ENCODE data around the gene ATG5. TPM values are rescaled to one million over a fixed set of nuclear protein-coding genes. Genes with fewer than 3 reads are reported as not detected.

The ATG5 gene
- polyA plus RNA-seq, 4 donors, result 24.1 to 36.4 (median 33.5) TPM

GRCh38 chr6:106324726-106325335 is 729 bp downstream of the ATG5 start:
- DNase-seq (no peak), FAIRE-seq (no peak)
- Histone ChIP-seq H3K27me3 (ENCODE audit: control insufficient read depth in 3 of 3, insufficient read depth in 3 of 3, low read length in 3 of 3) (peaks cover 0 to 3% (median 0%) of the 10 kb centered on the region in 3 donors), H3K27ac (ENCODE audit: low read depth in 1 of 3, low read length in 2 of 3) (peak overlapping the region; percentile 94 to 98 (median 95)), H3K36me3 (ENCODE audit: control insufficient read depth in 3 of 3, insufficient read depth in 2 of 3, low read depth in 1 of 3, low read length in 3 of 3) (no peaks in the 10 kb centered on the region), H3K4me1 (ENCODE audit: control insufficient read depth in 3 of 3, insufficient read depth in 2 of 3, low read depth in 1 of 3, low read length in 2 of 3) (peaks cover 4 to 8% (median 6%) of the 10 kb centered on the region in 3 donors), H3K4me3 (ENCODE audit: low read depth in 1 of 3, low read length in 3 of 3) (peak overlapping the region; percentile 60 to 93 (median 82)), H3K9me3 (ENCODE audit: control insufficient read depth in 2 of 2, insufficient read depth in 1 of 2, low read depth in 1 of 2, low read length in 1 of 2) (no peaks in the 10 kb centered on the region)
- 2 to 4% (median 3%) methylated on average over 9 of the region's 9 CpGs for WGBS, 3 donors

GRCh38 chr6:106321940-106322339 is 3.6 kb downstream of the ATG5 start:
- Histone ChIP-seq H3K27ac (ENCODE audit: low read depth in 1 of 3, low read length in 2 of 3) (no peak overlapping the region), H3K4me3 (ENCODE audit: low read depth in 1 of 3, low read length in 3 of 3) (no peak overlapping the region), H3K36me3 (ENCODE audit: control insufficient read depth in 3 of 3, insufficient read depth in 2 of 3, low read depth in 1 of 3, low read length in 3 of 3) (no peaks in the 10 kb centered on the region), H3K27me3 (ENCODE audit: control insufficient read depth in 3 of 3, insufficient read depth in 3 of 3, low read length in 3 of 3) (no peaks in the 10 kb centered on the region), H3K4me1 (ENCODE audit: control insufficient read depth in 3 of 3, insufficient read depth in 2 of 3, low read depth in 1 of 3, low read length in 2 of 3) (peaks cover 4 to 8% (median 6%) of the 10 kb centered on the region in 3 donors), H3K9me3 (ENCODE audit: control insufficient read depth in 2 of 2, insufficient read depth in 1 of 2, low read depth in 1 of 2, low read length in 1 of 2) (no peaks in the 10 kb centered on the region)
- WGBS, 3 donors, result 95 to 100% (median 97%) methylated on average over 4 of the region's 4 CpGs
- DNase-seq, result no peak
- FAIRE-seq, result no peak

GRCh38 chr6:106318851-106319250 is 6.7 kb downstream of the ATG5 start:
- Histone ChIP-seq H3K36me3 (ENCODE audit: control insufficient read depth in 3 of 3, insufficient read depth in 2 of 3, low read depth in 1 of 3, low read length in 3 of 3) (peaks cover 3 to 8% (median 3%) of the 10 kb centered on the region in 3 donors), H3K4me1 (ENCODE audit: control insufficient read depth in 3 of 3, insufficient read depth in 2 of 3, low read depth in 1 of 3, low read length in 2 of 3) (peaks cover 2 to 5% (median 4%) of the 10 kb centered on the region in 3 donors), H3K9me3 (ENCODE audit: control insufficient read depth in 2 of 2, insufficient read depth in 1 of 2, low read depth in 1 of 2, low read length in 1 of 2) (no peaks in the 10 kb centered on the region), H3K27ac (ENCODE audit: low read depth in 1 of 3, low read length in 2 of 3) (no peak overlapping the region), H3K27me3 (ENCODE audit: control insufficient read depth in 3 of 3, insufficient read depth in 3 of 3, low read length in 3 of 3) (no peaks in the 10 kb centered on the region), H3K4me3 (ENCODE audit: low read depth in 1 of 3, low read length in 3 of 3) (no peak overlapping the region)
- no peak for FAIRE-seq
- no peak for DNase-seq

GRCh38 chr6:106318061-106318460 is 7.5 kb downstream of the ATG5 start:
- WGBS, 3 donors, result 68 to 90% (median 90%) methylated on average over 2 of the region's 2 CpGs
- Histone ChIP-seq H3K36me3 (ENCODE audit: control insufficient read depth in 3 of 3, insufficient read depth in 2 of 3, low read depth in 1 of 3, low read length in 3 of 3) (peaks cover 3 to 8% (median 3%) of the 10 kb centered on the region in 3 donors), H3K4me3 (ENCODE audit: low read depth in 1 of 3, low read length in 3 of 3) (no peak overlapping the region), H3K4me1 (ENCODE audit: control insufficient read depth in 3 of 3, insufficient read depth in 2 of 3, low read depth in 1 of 3, low read length in 2 of 3) (no peaks in the 10 kb centered on the region), H3K27ac (ENCODE audit: low read depth in 1 of 3, low read length in 2 of 3) (no peak overlapping the region), H3K27me3 (ENCODE audit: control insufficient read depth in 3 of 3, insufficient read depth in 3 of 3, low read length in 3 of 3) (no peaks in the 10 kb centered on the region), H3K9me3 (ENCODE audit: control insufficient read depth in 2 of 2, insufficient read depth in 1 of 2, low read depth in 1 of 2, low read length in 1 of 2) (no peaks in the 10 kb centered on the region)
- DNase-seq, result no peak
- no peak for FAIRE-seq

- DNase-seq (no peak), FAIRE-seq (no peak)
- WGBS, 3 donors, result 77 to 87% (median 84%) methylated on average over 3 of the region's 3 CpGs
- Histone ChIP-seq H3K36me3 (ENCODE audit: control insufficient read depth in 3 of 3, insufficient read depth in 2 of 3, low read depth in 1 of 3, low read length in 3 of 3) (peaks cover 3 to 11% (median 4%) of the 10 kb centered on the region in 3 donors), H3K27me3 (ENCODE audit: control insufficient read depth in 3 of 3, insufficient read depth in 3 of 3, low read length in 3 of 3) (no peaks in the 10 kb centered on the region), H3K9me3 (ENCODE audit: control insufficient read depth in 2 of 2, insufficient read depth in 1 of 2, low read depth in 1 of 2, low read length in 1 of 2) (no peaks in the 10 kb centered on the region), H3K27ac (ENCODE audit: low read depth in 1 of 3, low read length in 2 of 3) (no peak overlapping the region), H3K4me1 (ENCODE audit: control insufficient read depth in 3 of 3, insufficient read depth in 2 of 3, low read depth in 1 of 3, low read length in 2 of 3) (peaks cover 0 to 4% (median 0%) of the 10 kb centered on the region in 3 donors), H3K4me3 (ENCODE audit: low read depth in 1 of 3, low read length in 3 of 3) (no peak overlapping the region)
Observed at GRCh38 chr6:106316375-106316766, 9.2 kb downstream of the ATG5 start.

- no peak overlapping the region for H3K27ac ChIP-seq (ENCODE audit: low read depth in 1 of 3, low read length in 2 of 3)
- WGBS, 3 donors, result 50 to 58% (median 52%) methylated on average over 6 of the region's 6 CpGs
- no peak for FAIRE-seq
- peaks cover 3 to 11% (median 6%) of the 10 kb centered on the region in 3 donors for H3K36me3 ChIP-seq (ENCODE audit: control insufficient read depth in 3 of 3, insufficient read depth in 2 of 3, low read depth in 1 of 3, low read length in 3 of 3)
- DNase-seq, result no peak
- H3K4me1 ChIP-seq (ENCODE audit: control insufficient read depth in 3 of 3, insufficient read depth in 2 of 3, low read depth in 1 of 3, low read length in 2 of 3), result peaks cover 0 to 4% (median 0%) of the 10 kb centered on the region in 3 donors
- H3K27me3 ChIP-seq (ENCODE audit: control insufficient read depth in 3 of 3, insufficient read depth in 3 of 3, low read length in 3 of 3), result no peaks in the 10 kb centered on the region
- H3K9me3 ChIP-seq (ENCODE audit: control insufficient read depth in 2 of 2, insufficient read depth in 1 of 2, low read depth in 1 of 2, low read length in 1 of 2), result no peaks in the 10 kb centered on the region
- no peak overlapping the region for H3K4me3 ChIP-seq (ENCODE audit: low read depth in 1 of 3, low read length in 3 of 3)
Observed at GRCh38 chr6:106315765-106316374, 9.7 kb downstream of the ATG5 start.

- no peak overlapping the region for H3K4me3 ChIP-seq (ENCODE audit: low read depth in 1 of 3, low read length in 3 of 3)
- H3K27me3 ChIP-seq (ENCODE audit: control insufficient read depth in 3 of 3, insufficient read depth in 3 of 3, low read length in 3 of 3), result no peaks in the 10 kb centered on the region
- WGBS, 3 donors, result 84 to 92% (median 90%) methylated on average over 3 of the region's 3 CpGs
- DNase-seq, result no peak
- peaks cover 1 to 11% (median 5%) of the 10 kb centered on the region in 3 donors for H3K36me3 ChIP-seq (ENCODE audit: control insufficient read depth in 3 of 3, insufficient read depth in 2 of 3, low read depth in 1 of 3, low read length in 3 of 3)
- peaks cover 0 to 4% (median 0%) of the 10 kb centered on the region in 3 donors for H3K4me1 ChIP-seq (ENCODE audit: control insufficient read depth in 3 of 3, insufficient read depth in 2 of 3, low read depth in 1 of 3, low read length in 2 of 3)
- H3K9me3 ChIP-seq (ENCODE audit: control insufficient read depth in 2 of 2, insufficient read depth in 1 of 2, low read depth in 1 of 2, low read length in 1 of 2), result no peaks in the 10 kb centered on the region
- no peak for FAIRE-seq
- H3K27ac ChIP-seq (ENCODE audit: low read depth in 1 of 3, low read length in 2 of 3), result no peak overlapping the region
Observed at GRCh38 chr6:106309766-106310373, 15.7 kb downstream of the ATG5 start.

- 85 to 97% (median 93%) methylated on average over 2 of the region's 2 CpGs for WGBS, 3 donors
- H3K4me1 ChIP-seq (ENCODE audit: control insufficient read depth in 3 of 3, insufficient read depth in 2 of 3, low read depth in 1 of 3, low read length in 2 of 3), result peaks cover 0 to 4% (median 0%) of the 10 kb centered on the region in 3 donors
Observed at GRCh38 chr6:106308985-106309384, 16.6 kb downstream of the ATG5 start.

More at GRCh38 chr6:106308985-106309384, 16.6 kb downstream of the ATG5 start:
- H3K27ac ChIP-seq (ENCODE audit: low read depth in 1 of 3, low read length in 2 of 3), result no peak overlapping the region
- no peak for DNase-seq
- H3K27me3 ChIP-seq (ENCODE audit: control insufficient read depth in 3 of 3, insufficient read depth in 3 of 3, low read length in 3 of 3), result no peaks in the 10 kb centered on the region
- no peaks in the 10 kb centered on the region for H3K9me3 ChIP-seq (ENCODE audit: control insufficient read depth in 2 of 2, insufficient read depth in 1 of 2, low read depth in 1 of 2, low read length in 1 of 2)
- H3K4me3 ChIP-seq (ENCODE audit: low read depth in 1 of 3, low read length in 3 of 3), result no peak overlapping the region
- FAIRE-seq, result no peak
- peaks cover 0 to 6% (median 4%) of the 10 kb centered on the region in 3 donors for H3K36me3 ChIP-seq (ENCODE audit: control insufficient read depth in 3 of 3, insufficient read depth in 2 of 3, low read depth in 1 of 3, low read length in 3 of 3)
